ENCODE results near the gene KIF26A. TPM values are rescaled to one million over a fixed set of nuclear protein-coding genes. Genes with fewer than 3 reads are reported as not detected.

The KIF26A gene
- total and polyA plus RNA-seq, 2 of the 13 experiments (the other 11 are each of a cell fraction or from before 2014, with no cell fraction given), result not detected

- TF ChIP-seq ZNF205 (CRISPR knock-in tag; IDR thresholded peaks at IDR 0.05) (no peak), HNF1B (CRISPR knock-in tag; IDR thresholded peaks at IDR 0.05) (no peak), ZNF143 (CRISPR knock-in tag; IDR thresholded peaks at IDR 0.05) (no peak), POLR2AphosphoS2 (IDR thresholded peaks at IDR 0.05; ENCODE audit: low read depth, low read length) (no peak), ERF (CRISPR knock-in tag; IDR thresholded peaks at IDR 0.05) (no peak), ZNF326 (CRISPR knock-in tag; IDR thresholded peaks at IDR 0.05; ENCODE audit: borderline replicate concordance) (no peak)
Observed at GRCh38 chr14:104218361-104219180, 80.2 kb downstream of the KIF26A start (continued).

GRCh38 chr14:104219731-104220214 lies 81.4 kb downstream of the KIF26A start:
- WGBS (ENCODE audit: low lambda C conversion rate), result 46% methylated on average over 13 of the region's 22 CpGs
- TF ChIP-seq CREB1 (IDR thresholded peaks at IDR 0.05) (0 out of 2 replicates have a peak, but pooled peaks have one; percentile 12), CREB1 (CRISPR knock-in tag; IDR thresholded peaks at IDR 0.05) (no peak), STAG1 (CRISPR knock-in tag; IDR thresholded peaks at IDR 0.05) (no peak)
- DNase-seq (ENCODE audit: low spot score), result no peak
- Histone ChIP-seq H3K9ac (ENCODE audit: insufficient read depth, low read depth, low read length) (no peak overlapping the region), H3K79me2 (ENCODE audit: insufficient read depth, low read length) (no peaks in the 10 kb centered on the region), H3K36me3 (replicated peaks in 1 of 2; ENCODE audit: control insufficient read depth in 1 of 2, insufficient read depth in 2 of 2, low read length in 2 of 2) (no peaks in the 10 kb centered on the region), H3K4me3 (replicated peaks in 1 of 3; ENCODE audit: insufficient read depth in 1 of 3, low read depth in 2 of 3, low read length in 3 of 3) (no peak overlapping the region), H3K4me2 (ENCODE audit: low read depth, low read length) (no peak overlapping the region), H3K27me3 (ENCODE audit: control insufficient read depth in 1 of 2, insufficient read depth in 2 of 2, low read length in 2 of 2) (peaks cover 2 to 31% of the 10 kb centered on the region in 2 experiments; a peak in 4 of 5 replicates), H2AFZ (ENCODE audit: low read length) (no peak overlapping the region), H4K20me1 (ENCODE audit: insufficient read depth, low read length) (no peaks in the 10 kb centered on the region), H3K9me3 (ENCODE audit: low read length) (no peaks in the 10 kb centered on the region), H3K27ac (ENCODE audit: extremely low read length, insufficient read depth, low read length) (no peak overlapping the region), H3K4me1 (ENCODE audit: insufficient read depth, low read length) (peaks cover 10% of the 10 kb centered on the region)
- BruUV-seq (replicated peaks), result no TSS peak
- in situ Hi-C loops (cut with HindIII; ENCODE audit: extremely low pct_ligation_motif_present, low pct_unique_long_range_greater_than_20kb), result no loop called here
- CTCF ChIA-PET (ENCODE audit: low intra/inter-chr PET ratio, low total read pairs), result no interaction called here
- no peak for ATAC-seq
- POLR2A ChIA-PET, result no interaction called here
- intact Hi-C loops (cut with micrococcal nuclease; ENCODE audit: unreplicated experiment), result no loop called here
- FAIRE-seq, result no peak

All from HepG2 (cell line).